ENCODE data around the gene MEDAG.

GRCh38 chr13:30907121-30907861 is 1.2 kb downstream of the MEDAG start:
- no peak for TF ChIP-seq CTCF (conservative IDR thresholded peaks at IDR 0.05)
- no peak for TF ChIP-seq ZFX (IDR thresholded peaks at IDR 0.05)

All from C4-2B (cell line).